Lung (tissue), 16 donors: Measurements from ENCODE around the gene ARHGAP45. TPM values are rescaled to one million over a fixed set of nuclear protein-coding genes. Genes with fewer than 3 reads are reported as not detected.

Experiments used
- ATAC-seq: fragments of 200-7000 bp; cut with Tn5 transposase; one replicate; pipeline ENCODE4 v1.9.1; 2020; ENCODE audit warnings: moderate number of reproducible peaks; ENCODE audit not compliant: insufficient read depth, low FRiP score
- DNase-seq, 3 donors: peaks; one replicate each; pipeline ENCODE4 v3.0.0-alpha.2; 2013 to 2017
- H3K27ac ChIP-seq, 2 donors: one replicate each; pipeline ENCODE4 v1.5.1; 2013; ENCODE audit warnings: mild to moderate bottlenecking in 2 of 2, moderate library complexity in 2 of 2, control low read depth in 1 of 2, inconsistent platforms in 1 of 2, low read depth in 1 of 2, low read length in 1 of 2
- H3K27me3 ChIP-seq, 3 donors: one replicate each; pipeline ENCODE4 v1.5.1; 2013; ENCODE audit warnings: low read length in 2 of 3; ENCODE audit not compliant: control insufficient read depth in 3 of 3, insufficient read depth in 3 of 3
- H3K36me3 ChIP-seq, 4 donors: one replicate each; pipeline ENCODE4 v1.5.1; 2013; ENCODE audit warnings: low read length in 4 of 4, mild to moderate bottlenecking in 1 of 4, moderate library complexity in 1 of 4; ENCODE audit not compliant: control insufficient read depth in 4 of 4, insufficient read depth in 4 of 4
- H3K4me1 ChIP-seq, 5 donors: one replicate each; pipeline ENCODE4 v1.5.1; 2013; ENCODE audit warnings: low read length in 5 of 5, mild to moderate bottlenecking in 2 of 5, moderate library complexity in 1 of 5; ENCODE audit not compliant: control insufficient read depth in 5 of 5, insufficient read depth in 5 of 5
- H3K4me3 ChIP-seq: one replicate; pipeline ENCODE4 v1.5.1; 2013; ENCODE audit warnings: mild to moderate bottlenecking, control low read depth, moderate library complexity
- H3K9ac ChIP-seq, 2 donors: one replicate each; pipeline ENCODE4 v1.5.1; 2013; ENCODE audit warnings: low read length in 2 of 2, control low read depth in 1 of 2; ENCODE audit not compliant: insufficient read depth in 1 of 2
- H3K9me3 ChIP-seq, 4 donors: one replicate each; pipeline ENCODE4 v1.5.1; 2013; ENCODE audit warnings: low read length in 3 of 4, mild to moderate bottlenecking in 1 of 4, moderate library complexity in 1 of 4; ENCODE audit not compliant: control insufficient read depth in 4 of 4, insufficient read depth in 3 of 4
- WGBS, 2 donors: extraction: QIAGEN DNeasy Blood & Tissue Kit; methylation state at CpG; one replicate each; pipeline ENCODE4 v1.1.7; 2013; 5-methylcytosine and 5-hydroxymethylcytosine counted together
- long read RNA-seq, 5 donors: transcript quantifications; one replicate each; lab custom pipeline, GENCODE V29; 2026
- polyA plus RNA-seq, 2 donors: library from polyadenylated mRNA; stranded (reverse); fragments of 200-250 nt; gene quantifications; one replicate each; pipeline ENCODE4 v1.2.1, GENCODE V29; 2013
- total RNA-seq, 2 donors: library from RNA; depleted of rRNA in 1 of 2; stranded (reverse); fragments of >200 nt in 1 of 2; gene quantifications; one replicate each; pipeline ENCODE4 v1.2.1, GENCODE V29; 2014 to 2021
- TF ChIP-seq, protein P1 (sequence below): IDR thresholded peaks from 2 replicates; pipeline ENCODE4 v1.5.1; 2012; ENCODE audit warnings: mild to moderate bottlenecking; ENCODE audit errors: control extremely low read depth, extremely low read depth
- donor health status: control.
- donor health status: control.
- donor health status: Bipolar disorder and iron deficiency.
- donor health status: healthy.
- donor health status: DM: yes; HTN: yes; CAD: no.

The ARHGAP45 gene
- 10 to 100 TPM; 23.8 to 86.4 TPM for total RNA-seq
- 100 to 1,000 TPM in 1 of 2 donors, 10 to 100 TPM in 1; 75.4 to 117 TPM for polyA plus RNA-seq
- long read RNA-seq, donor 1, partial matches to known transcripts = 110 of 112 reads
- long read RNA-seq, donor 1, other reads (novel, unspliced or antisense) = 0 of 112 reads
- long read RNA-seq, donor 2, partial matches to known transcripts = 70 of 73 reads
- long read RNA-seq, donor 2, other reads (novel, unspliced or antisense) = 0 of 73 reads
- long read RNA-seq, donor 3 = 0 reads
- long read RNA-seq, donor 4 = 0 reads
- long read RNA-seq, donor 5, partial matches to known transcripts = 143 of 144 reads
- long read RNA-seq, donor 5, other reads (novel, unspliced or antisense) = 0 of 144 reads

DNA sequence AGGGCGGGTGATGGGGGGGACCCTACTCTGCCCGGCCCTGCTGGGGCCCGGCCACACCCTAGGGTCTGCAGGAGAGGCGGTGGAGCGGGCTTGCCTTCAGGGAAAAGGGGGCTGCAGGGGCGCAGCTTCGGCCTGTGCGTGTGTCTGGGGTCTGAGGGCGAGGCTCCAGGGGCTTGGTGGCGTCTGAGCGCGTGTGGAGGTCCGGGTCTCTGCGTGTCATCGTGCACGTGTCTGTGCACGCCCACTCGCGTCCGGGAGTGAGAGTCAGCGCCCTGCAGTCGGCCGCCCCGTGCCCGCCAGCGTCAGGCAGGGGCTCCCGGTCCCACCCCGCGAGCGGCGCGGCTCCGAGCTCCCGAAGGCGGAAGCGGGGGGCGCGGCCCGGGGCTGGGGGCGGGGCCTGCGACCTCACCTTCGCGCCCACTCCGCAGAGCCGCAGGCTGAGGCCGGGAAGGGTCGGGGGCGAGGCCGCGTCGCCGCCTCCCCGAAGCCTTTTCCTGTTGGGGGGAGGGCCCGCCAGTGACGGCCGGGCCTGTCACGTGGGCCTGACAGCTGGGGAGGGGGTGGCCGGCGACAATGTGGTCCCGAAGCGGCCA, at the start of gene ARHGAP45:
Gene ARHGAP45 (plus strand): TSS at position 420 of the 593 bp plus-strand sequence. CDS start 239 bp downstream, outside the sequence.
- Histone ChIP-seq H3K9me3 (peaks cover 0 to 2% (median 0%) of the 10 kb centered on the region in 4 donors), H3K36me3 (peaks cover 0 to 11% (median 0%) of the 10 kb centered on the region in 4 donors), H3K9ac (no peak within 1 kb of the TSS), H3K4me1 (peaks cover 0 to 34% (median 0%) of the 10 kb centered on the region in 5 donors), H3K27ac (peak within 1 kb of the TSS in 1 of 2 donors; percentile 90), H3K27me3 (peaks cover 0 to 42% (median 34%) of the 10 kb centered on the region in 3 donors), H3K4me3 (peak within 1 kb of the TSS; percentile 59)
- TF ChIP-seq, protein P1, sequence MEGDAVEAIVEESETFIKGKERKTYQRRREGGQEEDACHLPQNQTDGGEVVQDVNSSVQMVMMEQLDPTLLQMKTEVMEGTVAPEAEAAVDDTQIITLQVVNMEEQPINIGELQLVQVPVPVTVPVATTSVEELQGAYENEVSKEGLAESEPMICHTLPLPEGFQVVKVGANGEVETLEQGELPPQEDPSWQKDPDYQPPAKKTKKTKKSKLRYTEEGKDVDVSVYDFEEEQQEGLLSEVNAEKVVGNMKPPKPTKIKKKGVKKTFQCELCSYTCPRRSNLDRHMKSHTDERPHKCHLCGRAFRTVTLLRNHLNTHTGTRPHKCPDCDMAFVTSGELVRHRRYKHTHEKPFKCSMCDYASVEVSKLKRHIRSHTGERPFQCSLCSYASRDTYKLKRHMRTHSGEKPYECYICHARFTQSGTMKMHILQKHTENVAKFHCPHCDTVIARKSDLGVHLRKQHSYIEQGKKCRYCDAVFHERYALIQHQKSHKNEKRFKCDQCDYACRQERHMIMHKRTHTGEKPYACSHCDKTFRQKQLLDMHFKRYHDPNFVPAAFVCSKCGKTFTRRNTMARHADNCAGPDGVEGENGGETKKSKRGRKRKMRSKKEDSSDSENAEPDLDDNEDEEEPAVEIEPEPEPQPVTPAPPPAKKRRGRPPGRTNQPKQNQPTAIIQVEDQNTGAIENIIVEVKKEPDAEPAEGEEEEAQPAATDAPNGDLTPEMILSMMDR = no peak
- 3 to 4% methylated on average over 57 to 61 of the region's 61 CpGs for WGBS, 2 donors
- DNase-seq (no peak), ATAC-seq (peak; percentile 3)

DNA sequence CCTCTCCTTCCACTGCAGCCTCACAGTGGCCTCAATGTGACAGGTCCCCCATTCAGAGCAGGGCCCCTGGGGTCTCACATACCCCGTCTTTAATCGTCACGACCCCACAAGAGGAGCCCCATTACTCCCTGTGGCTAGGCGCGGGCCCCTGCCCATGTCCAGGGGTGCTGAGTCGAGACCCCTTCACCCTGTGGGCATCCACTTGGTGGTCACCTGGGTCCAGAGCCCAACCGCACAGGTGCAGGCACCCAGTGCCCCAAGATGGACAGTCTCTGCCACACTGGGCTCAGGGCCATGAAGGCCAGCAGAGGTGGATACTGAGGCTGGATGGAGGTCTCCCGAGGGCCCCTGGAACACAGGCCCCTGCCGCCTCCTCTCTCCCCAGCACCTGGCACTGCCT, 49.1 kb upstream of the ARHGAP45 start:
- Histone ChIP-seq H3K27me3 (no peaks in the 10 kb centered on the region), H3K36me3 (peaks cover 0 to 30% (median 6%) of the 10 kb centered on the region in 4 donors), H3K4me3 (no peak overlapping the region), H3K4me1 (peaks cover 6 to 46% (median 7%) of the 10 kb centered on the region in 5 donors), H3K27ac (no peak overlapping the region), H3K9ac (no peak overlapping the region), H3K9me3 (no peaks in the 10 kb centered on the region)
- ATAC-seq (no peak), DNase-seq (no peak)
- TF ChIP-seq, protein P1 = no peak
- WGBS, 2 donors = 85 to 91% methylated on average over 9 of the region's 9 CpGs

- 73 to 81% methylated on average over 5 of the region's 5 CpGs for WGBS, 2 donors
- Histone ChIP-seq H3K9me3 (no peaks in the 10 kb centered on the region), H3K27me3 (no peaks in the 10 kb centered on the region), H3K36me3 (peaks cover 0 to 25% (median 2%) of the 10 kb centered on the region in 4 donors), H3K9ac (no peak overlapping the region), H3K4me1 (peaks cover 6 to 46% (median 7%) of the 10 kb centered on the region in 5 donors), H3K27ac (no peak overlapping the region), H3K4me3 (no peak overlapping the region)
- no peak for ATAC-seq
- DNase-seq = no peak
- TF ChIP-seq, protein P1 = no peak
Measured at GRCh38 chr19:1018393-1018792, 48.6 kb upstream of the ARHGAP45 start.
